Dedifferentiated amniotic fluid mesenchymal stem cell (primary cell): ENCODE results near the gene FBP2.

ENCODE experiments used
- DNase-seq: peaks from one replicate; pipeline ENCODE4 v3.0.0-alpha.2; 2016; ENCODE audit errors: extremely low spot score

Gene FBP2

DNA sequence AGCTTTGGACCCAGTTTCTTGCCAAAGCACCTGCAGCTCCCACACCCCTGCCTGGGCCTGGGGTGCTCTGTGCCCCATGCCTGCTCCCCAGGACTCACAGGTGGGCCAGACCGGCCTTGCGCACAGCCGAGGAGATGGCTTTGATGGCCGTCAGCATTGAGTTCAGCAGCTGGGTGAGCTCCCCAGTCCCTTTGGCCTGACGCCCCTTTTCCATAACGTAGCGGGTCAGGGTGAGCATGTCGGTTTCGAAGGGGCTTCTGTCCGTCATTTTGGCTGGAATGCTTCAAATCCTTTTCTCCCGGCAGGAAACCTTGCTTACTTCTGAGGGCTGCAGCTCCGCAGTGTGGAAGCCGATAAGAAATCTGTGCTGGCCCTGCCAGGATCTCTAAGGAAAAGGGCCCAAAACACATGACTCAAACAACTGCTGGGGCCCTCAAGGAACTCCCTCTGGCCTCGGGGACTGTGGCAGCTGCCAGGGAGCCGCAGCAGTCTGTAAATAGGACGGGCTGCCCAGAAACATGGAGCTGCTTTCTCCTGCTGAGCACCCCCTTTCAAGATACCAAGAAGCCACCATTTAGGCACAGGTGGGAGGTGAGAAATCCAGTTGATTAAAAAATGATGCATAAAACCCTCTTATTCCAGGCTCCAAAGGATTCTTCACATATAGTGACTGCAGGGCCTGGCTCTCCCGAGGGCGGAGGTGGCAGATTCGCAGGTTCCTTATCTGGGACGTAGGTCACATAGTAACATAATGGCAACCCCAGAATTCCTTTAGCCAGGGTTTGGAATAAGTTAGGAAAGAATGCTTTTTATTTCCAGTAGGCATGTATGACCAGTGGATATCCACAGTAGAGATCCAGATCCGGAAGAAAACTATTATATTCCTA is at the start of gene FBP2:
FBP2 (minus strand) TSS at position 366 of the 887 bp plus-strand sequence; CDS start at position 268, 98 bp downstream.
- DNase-seq, result no peak

DNA sequence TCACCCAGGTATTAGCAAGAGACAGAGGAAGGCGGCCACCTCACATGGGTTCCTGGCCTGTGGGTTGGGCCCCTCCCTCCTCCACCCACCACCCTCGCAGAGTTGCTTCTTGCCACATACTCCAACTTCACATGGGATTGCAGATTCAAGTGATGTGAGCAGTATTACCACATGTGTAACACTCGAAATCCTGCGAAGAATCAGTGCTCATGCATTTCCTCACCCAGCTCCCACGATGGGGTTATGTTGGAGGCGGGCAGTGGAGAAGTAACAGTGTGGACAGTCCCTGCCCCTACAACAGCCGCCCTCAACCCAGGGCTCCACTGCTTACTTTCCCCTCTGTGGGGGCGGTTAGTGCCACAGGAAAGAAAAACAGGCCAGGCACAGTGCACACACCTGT is 49.6 kb upstream of the FBP2 start:
- no peak for DNase-seq

DNA sequence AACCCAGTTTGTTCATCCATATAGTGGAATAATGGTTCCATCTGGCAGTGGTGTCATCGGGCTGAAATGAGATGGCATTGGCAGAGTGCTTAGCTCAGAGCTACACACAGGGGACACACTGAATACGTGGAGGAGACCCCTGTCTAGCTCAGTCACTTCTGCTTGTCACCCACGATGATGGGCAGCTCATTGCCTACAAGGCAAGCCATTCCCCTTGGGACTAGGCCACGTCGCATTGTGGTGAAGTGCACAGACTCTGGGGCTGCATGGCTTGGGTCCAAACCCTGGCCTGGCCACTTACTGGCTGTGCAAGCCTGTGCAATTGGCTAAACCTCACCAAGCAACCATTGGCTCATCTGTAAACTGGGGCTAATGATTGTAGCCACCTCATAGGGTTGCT is 48.9 kb upstream of the FBP2 start:
- DNase-seq, result no peak

DNA sequence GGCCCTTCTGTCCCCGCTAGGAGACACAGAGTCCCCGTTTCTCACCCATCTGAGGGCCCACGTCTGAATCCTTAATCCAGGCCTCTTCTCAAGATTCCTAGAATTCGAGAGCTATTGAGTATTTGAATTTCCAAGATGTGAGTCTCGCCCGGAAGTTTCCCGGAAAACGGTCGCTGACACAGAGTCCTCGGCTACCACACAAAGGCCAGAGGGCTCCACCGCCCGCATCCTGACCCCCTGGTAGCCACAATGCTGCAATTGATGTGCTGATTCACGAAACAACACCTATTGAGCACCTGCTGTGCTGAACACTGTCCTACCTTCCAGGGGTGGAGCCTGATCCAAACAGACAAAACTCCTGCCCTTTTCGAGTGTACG is 46.4 kb upstream of the FBP2 start:
- DNase-seq, result no peak

DNA sequence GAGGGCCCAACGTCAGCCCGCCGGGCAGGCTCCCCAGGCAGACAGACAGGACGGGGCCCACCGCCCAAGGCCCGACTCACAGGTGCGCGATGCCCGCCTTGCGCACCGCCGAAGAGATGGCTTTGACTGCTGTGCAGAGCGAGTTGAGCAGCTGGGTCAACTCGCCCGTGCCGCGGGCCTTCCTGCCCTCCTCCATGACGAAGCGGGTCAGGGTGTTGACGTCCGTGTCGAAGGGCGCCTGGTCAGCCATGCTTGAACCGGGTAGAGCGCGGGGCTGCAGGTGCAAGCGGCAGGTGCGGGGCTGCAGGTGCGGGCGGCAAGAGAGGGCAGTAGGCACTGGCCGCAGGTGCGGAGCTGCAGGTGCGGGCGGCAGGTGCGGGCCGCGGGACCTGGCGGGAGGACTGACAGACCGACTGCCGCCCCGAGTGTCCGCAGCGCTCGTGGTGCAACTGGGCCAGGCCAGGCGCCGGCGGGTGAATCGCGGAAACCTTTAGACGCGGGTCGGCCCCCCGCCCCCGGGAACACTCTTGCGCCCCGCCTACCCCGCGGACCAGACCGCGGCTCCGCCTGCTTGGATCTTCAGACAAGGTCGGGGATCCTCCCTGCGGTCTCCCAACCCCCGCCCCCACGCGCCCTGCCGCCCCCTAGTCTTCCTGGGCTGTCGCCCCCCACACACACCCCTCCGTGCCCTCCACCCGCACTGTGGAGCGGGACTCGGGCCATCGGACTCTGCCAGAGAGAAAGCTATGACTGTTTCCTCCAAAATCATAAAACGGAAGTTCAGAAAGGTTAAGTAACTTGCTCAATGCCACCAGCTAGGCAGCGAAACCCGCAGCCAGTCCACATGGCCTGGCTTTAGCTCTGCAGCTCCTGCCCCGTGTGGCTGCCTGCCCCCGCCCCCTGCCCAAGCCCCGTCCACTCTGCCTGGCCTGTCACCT is 45.7 kb upstream of the FBP2 start, which contains the start of gene FBP1:
FBP1 (minus strand) TSS at position 458 of the 938 bp plus-strand sequence; CDS start at position 250, 208 bp downstream.
- no peak for DNase-seq

DNA sequence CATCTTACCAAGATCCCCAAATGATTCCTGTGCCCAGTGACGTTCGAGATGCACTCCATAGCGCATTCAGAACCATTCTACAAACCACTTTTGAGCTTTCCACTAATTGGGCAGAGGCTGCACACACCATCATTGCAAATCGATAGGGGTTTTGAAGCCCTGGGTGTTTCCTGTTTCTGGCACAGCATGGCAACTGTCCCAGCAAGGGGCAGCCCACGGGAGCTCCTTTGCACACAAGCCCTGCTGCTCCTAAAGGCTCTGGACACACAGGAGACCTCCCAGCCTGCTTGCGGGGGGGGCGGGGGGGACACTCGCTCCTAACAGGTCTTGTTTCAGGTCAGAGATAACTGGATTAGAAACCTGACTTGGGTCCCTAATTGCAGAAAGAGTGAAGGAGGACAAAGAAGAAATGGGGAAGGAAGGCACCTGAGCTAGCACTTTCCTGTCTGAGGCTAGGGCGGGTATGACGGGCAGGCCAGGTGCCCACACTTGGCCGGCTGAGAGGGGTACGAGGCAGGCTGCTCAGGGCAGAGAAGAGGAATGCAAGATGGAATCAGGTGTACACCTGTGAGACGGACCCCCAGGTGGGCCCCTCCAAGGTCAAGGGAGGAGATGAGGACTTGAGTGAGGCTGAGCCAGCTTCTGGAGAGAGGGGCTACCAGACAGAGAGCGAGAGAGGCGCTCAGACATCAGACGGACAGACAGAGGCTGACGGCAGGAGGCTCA is 44.9 kb upstream of the FBP2 start:
- no peak for DNase-seq

DNA sequence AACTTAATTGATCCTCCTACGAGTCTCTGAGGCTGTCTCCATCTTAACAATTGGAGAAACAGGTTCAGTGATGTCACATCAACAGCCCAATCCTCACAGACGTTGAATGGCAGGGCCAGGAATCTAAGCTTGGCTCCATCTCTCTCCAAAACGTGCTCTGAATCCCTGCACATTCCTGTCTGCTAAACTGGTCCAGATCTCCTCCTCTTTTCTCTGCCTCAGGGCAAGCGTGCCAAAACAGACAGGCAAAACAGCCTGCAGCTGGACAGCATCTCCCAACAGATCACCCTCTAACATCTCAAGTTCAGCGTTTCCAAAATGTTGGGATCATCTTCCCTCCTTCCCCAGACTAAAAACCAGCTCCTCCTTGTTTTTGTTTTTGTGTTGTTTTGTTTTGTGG is 39.1 kb upstream of the FBP2 start:
- DNase-seq, result peak; percentile 52

DNA sequence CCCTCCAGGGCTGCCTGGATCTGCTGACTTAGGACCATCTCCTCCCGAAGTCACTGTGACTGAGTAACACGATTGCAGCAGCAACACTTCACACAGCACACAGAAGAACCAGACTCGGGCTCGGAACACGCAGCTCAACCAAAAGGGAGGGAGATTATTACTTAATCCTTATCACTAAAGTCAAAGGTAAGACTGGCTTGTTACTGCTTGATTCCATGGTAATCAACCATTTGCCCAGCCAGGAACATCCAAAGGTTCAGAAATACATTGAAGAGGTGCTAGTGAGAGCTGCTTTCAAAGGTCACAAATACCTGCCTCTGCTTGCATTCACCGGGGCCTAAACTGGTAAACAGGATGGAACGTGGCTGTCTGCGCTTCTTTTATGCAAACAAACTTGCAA is 38.0 kb upstream of the FBP2 start:
- no peak for DNase-seq

DNA sequence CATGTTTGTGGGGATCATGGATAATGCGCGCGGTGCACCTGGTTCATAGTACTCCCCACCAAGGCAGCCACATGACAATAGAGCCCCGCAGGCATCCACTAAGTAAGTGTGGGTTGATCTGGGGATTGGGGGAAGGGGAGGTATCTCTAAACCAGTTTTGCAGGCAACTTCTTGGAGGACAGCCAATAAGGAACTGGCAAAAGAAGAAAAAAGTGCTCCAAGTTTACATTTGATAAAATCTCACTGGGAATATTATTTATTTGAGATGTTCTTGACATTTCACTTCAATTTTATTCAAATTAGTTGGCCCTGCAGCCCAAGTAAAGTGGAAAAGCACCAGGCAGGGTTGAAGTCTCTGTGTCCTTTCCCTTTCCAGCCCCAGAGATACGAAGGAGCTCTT is 37.2 kb upstream of the FBP2 start:
- no peak for DNase-seq

DNA sequence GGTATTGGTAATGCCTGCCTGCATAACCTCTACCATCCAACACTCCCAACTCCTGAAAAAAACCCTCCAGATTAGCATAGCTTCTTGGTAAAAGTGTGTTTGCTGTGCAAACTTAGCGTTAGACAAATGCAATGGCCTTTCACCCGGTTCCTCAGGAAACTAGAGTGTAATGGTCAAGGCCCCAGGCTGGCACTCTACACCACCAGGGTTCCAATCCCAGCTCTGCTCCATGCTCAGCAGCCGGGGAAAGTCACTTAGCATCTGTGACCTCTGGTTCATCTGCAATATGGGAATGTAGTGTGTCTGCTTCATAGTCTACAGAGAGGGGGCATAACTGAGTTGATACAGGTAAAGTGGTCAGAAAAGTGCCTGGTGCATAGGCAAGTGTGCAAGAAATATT is 36.7 kb upstream of the FBP2 start:
- DNase-seq, result no peak

DNA sequence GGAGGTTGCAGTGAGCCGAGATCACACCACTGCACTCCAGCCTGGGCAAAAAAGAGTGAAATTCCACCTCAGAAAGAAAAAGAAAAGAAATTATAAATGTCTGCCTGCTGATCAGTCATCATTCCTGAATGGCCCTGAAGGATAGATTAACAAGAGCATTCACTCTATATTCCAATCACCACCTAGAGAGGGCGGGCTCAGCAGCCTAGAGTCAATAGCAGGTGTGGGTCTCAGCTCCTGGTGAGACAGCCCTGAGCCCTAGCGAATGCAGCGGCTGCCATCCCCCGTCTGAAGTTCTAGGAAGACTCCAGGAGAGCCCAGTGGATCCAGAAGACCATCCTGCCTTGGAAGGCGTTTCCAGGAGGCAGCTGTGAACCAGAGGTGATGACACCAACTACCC is 33.7 kb upstream of the FBP2 start:
- no peak for DNase-seq

DNA sequence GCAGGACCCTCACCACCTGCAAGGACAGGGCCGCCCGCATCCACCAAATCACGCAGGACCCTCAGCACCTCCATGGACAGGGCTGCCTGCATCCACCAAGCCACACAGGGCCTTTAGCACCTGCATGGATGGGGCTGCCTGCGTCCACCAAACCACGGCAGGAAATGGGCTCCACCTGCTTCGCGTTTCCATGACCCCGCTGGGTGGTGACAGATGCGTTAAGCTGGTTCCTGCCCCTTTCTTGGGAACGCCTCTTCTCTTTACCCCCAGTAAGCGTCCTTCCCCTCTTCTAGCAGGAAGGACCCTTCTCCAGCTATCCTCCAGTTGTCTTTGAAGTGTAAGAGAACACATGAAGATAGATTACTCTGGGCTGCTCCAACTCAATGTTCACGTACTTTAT is 32.2 kb upstream of the FBP2 start:
- DNase-seq, result no peak

DNA sequence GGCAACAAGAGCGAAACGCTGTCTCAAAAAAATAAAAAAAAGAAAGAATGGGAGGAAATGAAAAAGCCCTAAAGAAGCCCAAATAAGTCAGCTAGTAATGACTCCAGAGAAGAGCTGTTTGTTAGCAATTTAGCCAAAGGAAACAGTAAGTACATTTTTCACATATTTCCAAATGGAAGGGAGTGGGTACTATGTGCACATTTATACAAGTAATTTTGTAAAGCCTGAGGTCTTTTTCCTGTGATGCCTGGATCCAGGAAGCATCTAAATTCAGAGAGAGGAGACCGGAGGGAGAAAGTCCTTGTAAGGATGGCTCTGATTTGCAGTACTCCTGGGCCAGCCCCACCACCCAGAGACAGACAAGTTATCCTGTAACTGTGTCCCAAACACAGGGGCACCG is 31.0 kb upstream of the FBP2 start:
- DNase-seq, result peak; percentile 24

DNA sequence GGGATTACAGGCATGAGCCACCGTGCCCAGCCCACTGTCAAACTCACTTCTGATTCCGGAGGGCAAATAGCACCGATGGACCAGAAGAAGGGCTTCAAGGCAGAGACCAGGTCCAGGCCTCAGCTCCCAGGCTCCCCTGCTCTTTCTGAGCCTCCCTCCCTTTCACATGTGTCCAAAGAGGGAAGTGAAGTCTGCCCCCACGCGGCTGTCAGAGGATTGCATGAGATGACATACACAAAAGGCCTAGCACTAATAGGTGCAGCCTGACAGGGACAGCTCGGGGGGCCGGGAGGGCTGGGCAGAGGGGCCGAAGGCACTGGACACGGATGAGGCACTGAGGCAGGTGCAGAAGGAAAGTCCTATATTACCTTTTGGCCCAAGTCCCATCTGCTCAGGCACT is 29.6 kb upstream of the FBP2 start:
- no peak for DNase-seq

DNA sequence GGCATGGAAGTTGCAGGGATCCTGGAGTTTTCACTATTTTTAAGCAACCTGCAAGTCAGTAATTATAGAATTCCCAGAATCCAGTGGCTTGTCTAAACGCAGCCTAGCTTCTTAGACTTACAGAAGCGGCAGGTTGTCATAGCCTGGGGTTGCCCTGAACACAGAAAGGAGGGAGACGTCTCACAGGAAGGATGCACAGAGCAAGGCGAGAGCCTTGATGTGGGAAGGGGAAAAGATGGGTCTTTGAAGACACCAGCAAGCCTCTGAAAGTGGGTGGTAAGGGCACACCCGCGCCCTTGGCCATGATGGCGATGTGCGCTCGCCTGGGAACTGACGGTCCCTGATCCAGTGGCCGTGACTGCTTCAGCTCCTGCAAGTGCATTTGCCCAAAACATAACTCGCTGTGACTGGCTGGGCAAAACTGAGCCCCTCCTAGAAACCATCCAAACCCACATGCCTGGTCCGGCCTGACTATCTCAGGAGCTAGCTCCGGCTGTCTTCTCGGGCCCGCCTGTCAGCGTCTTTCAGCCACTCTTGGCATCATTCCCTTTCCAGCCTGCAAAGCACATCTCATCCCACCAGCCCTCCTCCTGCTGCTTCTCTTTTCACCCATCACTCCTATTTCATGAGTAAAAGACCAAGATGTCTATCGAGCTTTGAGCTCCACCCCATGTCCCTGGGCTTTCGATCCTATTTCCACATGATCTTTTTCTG is 28.6 kb upstream of the FBP2 start:
- no peak for DNase-seq

DNA sequence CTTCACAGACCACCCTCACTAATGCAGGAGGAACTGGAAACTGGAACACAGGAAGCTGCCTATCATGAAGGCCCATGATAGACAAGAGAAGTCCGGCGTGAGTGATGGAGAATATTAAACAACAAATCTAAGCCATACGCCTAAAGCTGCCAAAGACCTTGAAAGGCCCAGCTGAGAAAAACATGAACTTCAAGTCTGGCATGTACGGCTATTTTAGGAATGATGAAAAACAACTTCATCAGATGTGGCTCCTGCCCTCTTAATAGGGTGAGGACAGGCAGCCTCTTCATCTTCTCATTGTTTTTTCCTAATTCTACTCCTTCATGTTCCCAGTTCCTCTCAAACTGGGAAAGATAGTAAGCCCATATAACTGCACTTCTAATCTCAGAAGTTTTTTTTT is 25.4 kb upstream of the FBP2 start:
- DNase-seq, result no peak

DNA sequence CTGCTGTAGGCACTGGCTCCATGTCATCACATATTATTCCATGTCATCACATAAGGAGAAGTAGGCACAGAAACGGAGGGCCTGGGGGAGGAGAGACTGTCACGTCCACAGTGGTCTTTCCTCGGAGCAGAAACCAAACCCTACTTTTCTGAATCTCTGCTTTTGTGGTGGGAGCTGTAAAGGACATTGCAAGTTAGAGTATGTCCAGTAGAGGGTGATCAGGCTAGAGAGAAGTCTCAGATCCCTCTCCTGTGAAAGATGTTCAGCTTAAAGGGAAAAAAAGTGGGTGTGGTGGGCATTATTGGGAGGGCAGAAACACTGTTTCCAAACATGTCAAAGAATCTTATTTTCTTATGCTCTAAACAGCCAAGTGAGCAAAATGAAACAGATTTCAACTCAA is 19.4 kb upstream of the FBP2 start:
- DNase-seq, result no peak

DNA sequence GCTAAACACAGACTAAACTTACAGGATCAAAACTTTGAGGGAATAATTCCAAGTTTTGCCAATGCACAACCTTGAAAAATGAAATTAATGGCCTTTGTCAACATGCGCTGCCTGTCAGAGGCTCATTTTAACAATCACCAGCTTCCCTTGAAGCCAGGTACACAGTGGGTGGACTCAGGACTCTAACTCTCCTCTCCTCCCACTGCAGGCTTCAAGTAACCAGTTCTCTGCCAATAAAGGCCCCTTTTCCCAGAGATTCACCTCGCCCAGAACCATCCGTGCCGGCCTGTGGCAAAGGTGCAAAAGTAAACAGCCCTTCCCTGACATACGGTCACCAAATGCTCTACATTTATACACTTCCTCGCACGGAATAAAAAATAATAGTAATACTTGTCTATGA is 18.4 kb upstream of the FBP2 start:
- no peak for DNase-seq

DNA sequence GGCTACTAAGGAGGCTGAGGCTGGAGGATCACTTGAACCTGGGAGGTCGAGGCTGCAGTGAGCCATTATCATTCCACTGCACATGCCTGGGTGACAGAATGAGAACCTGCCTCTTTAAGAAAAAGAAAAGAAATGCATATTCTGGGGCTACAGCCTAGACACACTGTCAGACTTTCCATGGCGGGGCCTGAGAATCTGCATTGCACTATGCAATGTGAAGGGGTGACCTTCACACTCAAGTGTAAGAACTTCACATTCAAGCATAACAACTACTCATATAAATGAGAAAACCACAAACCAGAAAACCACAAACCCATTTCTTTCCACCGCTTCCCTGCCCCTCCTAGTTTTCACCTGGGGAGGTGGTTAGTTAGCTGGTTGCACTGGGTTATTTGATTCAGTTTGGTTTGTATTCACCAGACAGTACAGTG is 18.0 kb upstream of the FBP2 start:
- no peak for DNase-seq

DNA sequence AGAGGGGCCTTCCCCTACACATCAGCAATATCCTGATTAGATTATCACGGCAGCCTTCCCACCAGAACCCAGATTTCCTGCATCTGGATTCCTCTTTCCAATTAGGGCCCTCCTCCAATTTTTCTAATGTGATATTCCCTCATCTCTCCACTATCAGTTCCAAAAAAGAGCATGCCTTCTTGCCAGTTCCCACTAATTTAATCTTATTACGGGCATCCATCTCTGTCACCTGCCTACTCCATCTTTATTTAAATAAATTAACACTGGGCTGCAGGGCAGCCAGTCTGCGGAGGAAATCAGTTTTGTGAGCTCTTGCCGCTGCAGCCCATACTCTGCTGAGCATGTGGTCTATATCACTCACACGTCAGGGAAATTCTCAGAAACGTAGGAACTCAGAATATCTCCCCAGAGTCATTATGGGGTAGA is 16.6 kb upstream of the FBP2 start:
- DNase-seq, result no peak

DNA sequence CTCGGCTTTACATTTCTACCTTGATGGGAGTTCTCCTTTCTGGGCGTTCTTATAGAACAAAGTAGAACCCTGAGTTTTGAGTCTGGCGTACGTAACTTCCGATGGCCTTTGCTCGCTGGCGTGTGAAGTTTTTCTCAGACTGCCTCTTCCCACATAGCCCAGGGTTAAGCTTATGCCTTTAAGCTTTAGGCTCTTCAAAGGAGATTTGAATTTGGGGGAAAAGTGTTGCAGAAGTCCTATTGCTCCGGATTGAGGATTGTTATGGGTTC is 13.7 kb upstream of the FBP2 start:
- DNase-seq, result no peak
